GM15510 (cell line): Measurements from ENCODE around the gene PLA2G4B.

Experiments
- POLR2A ChIP-seq: IDR thresholded peaks from 3 replicates; pipeline ENCODE4 v1.6.1; 2011; ENCODE audit warnings: borderline replicate concordance; ENCODE audit not compliant: insufficient read length; ENCODE audit errors: extremely low read depth

PLA2G4B gene

DNA sequence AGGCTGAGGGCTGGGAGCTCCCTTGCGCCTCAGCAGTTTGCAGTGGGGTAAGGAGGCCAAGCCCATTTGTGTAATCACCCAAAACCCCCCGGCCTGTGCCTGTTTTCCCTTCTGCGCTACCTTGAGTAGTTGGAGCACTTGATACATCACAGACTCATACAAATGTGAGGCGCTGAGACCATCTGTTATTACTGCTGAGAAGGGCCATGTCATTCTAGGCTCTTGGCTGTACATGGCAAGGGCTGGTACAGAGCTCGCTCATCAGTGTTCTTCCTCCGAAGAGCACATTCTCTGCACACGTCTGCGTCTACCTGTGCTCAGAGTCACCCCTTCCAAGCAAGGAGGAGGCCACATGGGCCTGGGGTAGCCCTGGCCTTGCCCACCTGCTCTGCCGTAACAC is 9.3 kb downstream of the PLA2G4B start:
- no peak for TF ChIP-seq POLR2A

DNA sequence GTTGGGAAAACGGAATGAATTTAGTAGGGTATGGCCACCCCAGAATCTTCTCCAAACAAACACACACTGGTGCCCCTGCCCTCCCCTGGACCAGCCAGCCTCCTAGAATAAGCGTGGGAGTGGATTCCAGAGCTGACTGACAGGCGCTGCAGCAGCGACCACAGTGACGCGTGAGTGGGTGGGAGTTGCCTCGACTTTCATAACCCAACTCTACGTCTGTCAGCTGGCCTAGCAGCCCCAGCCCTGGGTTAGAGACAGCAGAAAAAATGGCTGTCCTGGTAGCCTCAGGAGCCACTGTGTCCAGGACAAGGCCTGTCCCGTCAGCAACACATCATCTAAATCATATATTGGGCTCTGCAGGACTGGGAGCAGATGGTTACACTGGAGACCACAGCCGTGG is 10.0 kb downstream of the PLA2G4B start:
- no peak for TF ChIP-seq POLR2A

DNA sequence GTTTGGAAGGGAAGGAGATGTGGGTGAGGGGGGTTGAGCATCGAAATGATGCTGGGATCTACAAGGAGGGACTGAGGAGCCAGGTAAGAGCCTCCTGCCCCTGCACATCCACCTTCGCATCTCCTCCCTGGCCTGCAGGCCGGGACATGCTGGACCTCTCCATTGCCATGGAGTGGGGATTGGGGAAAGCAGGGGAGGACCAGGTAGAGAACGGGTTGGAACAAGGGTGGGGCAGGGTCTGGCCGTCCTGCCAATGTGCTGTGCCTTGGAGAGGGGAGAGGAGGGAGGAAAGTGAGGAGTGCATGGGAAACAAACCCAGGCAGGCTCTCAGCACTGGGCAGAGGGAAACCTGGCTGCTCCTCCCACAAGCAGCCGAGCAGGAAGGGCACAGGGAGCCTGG is 10.6 kb downstream of the PLA2G4B start:
- no peak for TF ChIP-seq POLR2A

DNA sequence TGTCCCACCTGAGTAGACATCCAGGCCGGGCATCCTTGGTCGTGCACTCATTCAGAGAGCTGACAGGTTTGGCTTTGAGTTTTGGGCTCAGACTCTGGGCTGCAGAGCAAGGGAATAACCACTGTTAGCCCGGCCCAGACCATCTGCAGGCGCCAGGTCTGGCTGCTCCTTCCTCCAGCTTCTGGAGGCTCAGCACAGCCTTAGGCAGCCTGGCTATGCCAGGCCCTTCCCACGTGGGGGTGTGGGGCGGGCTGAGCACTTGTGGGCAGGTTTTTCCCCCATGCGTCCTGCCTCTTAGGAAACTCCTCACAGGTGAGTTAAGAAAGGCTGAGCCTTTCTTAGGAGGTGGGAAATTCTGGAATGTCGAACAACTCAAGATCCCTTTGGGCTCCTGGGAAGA is 11.2 kb downstream of the PLA2G4B start:
- TF ChIP-seq POLR2A: no peak

DNA sequence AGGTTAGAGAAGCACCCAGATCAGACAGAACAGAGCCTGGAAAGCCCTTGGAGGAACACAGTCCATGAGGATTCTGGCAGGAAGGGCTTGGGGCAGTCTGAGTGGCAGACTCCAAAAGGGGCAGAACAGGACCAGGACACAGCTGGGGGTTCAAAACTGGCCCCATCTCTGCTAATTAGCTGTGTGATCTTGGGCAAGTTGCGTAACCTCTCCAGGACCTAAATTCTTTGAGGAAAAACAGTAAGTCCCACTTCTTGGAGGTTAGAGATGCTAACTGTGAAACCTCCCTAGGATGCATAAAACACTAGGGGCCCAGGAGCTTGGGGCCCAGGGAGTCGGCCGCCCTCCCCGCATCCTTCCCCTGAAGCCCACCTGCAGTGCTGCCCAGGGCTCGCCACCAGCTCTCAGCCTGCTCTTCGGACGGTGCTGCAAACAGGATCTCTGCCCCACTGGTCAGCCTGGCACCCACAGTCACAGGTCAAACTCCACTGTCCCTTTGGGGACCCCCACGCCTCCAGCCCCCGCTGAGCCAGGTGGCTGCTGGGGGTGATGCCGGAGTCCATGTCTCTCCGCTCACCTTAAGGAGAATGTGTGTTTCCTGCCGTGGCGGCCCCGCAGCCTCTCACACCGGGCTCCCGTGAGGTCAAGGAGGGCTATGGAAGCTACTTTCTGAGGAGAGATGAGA is 12.0 kb downstream of the PLA2G4B start:
- no peak for TF ChIP-seq POLR2A

DNA sequence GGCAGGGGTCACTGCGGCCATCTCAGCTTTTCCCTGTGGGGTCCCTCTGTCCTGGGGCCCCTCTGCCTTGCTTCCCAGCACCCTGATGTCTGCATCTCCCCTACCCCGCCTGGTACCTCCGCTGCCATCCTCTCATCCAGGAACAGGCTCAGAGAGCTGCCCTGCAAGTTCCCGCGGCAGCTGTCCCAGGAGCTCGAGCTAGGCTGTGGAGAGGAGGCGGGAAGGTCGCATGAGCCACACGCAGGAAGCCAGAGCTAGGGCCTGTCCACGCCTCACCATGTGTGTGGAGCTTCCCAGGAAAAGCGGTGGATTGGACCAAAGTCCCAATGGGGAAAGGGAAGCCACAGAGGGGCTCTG is 12.5 kb downstream of the PLA2G4B start:
- no peak for TF ChIP-seq POLR2A

DNA sequence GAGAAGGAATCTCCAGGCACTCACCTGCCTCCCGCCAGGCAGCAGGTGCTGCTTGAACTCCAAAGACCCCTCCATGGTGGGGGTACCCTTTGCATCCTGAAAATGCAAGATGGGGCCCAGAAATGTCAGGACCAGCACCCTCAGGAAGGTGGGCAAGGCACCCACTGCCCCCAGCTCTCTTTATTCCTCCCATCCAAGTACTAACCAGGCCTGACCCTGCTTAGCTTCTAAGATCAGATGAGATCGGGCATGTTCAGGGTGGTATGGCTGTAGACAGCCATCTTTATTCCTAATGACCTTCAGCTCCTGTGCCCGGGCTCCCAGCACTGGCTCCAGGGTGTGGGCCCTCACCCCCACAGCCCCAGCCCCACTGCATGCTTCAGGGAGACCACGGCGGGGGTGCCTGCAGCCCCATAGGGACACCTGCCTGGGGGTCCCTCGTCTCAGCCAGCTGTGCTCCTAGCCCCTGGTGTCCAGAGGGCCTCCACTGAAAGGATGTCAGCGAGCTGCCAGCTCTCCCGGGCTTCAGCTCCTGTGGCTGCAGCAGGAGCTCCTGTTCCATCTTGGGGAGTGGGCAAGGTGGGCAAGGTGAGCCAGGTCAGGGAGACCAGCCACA is 13.2 kb downstream of the PLA2G4B start:
- TF ChIP-seq POLR2A: no peak

DNA sequence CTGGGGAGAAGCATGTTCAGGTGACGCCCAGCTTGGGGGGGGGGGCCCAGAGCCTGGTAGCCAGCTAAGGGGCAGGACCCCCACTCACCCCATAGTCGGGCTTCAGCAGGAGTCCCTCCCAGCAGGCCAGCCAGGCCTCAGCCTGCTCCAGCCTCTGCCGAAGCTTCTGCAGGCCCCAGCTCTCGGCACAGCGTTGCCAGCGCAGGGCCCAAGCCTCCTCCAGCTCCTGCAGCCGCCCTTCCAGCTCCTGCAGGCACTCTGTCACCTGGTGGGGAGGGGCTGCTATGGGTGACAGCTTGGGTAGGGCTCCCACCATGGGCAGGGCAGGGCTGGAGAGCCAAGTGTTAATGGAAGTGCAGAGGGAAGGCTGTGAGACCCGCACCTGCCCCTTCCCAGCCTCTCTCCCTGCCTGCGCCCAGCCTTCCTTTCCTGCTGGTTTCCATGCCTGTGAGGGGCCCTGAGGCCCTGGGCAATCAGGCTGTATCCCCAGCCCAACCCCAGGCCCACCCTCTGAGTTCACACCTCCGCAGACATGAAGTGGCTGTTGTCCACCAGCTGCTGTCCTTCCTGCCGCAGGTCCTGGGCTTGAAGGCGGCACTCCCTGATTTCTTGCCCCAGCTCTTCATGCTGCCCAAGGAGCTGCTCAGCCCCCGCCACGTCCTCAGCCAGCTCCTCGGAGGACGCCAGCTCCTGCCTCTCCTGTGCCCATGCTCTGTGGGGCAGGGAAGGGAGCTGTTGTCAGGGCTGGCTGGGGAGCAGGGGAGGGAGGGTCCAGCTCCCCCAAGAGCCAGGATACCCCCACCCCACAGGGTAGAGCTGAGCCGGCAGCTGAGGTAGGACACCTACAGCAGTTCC is 14.3 kb downstream of the PLA2G4B start:
- no peak for TF ChIP-seq POLR2A

DNA sequence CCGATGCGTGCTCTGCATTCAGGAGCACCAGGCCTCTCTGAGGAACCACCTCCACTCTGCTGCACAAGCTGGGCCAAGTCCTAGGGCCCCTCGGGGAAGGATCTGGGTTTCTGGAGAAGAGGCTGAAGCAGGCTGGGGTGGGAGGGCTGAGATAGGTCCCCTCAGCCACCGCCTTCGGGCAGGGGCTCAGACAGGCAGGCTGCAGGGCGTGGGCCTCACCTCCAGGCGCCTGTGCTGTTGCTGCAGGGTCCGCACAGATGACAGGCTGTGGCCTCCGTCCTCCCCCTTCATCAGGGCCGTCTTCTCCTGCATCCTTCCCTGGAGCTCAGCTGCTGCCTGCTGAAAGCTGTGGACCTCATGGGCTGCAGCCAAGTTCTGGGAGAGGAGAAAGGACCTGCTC is 15.2 kb downstream of the PLA2G4B start:
- TF ChIP-seq POLR2A: no peak

DNA sequence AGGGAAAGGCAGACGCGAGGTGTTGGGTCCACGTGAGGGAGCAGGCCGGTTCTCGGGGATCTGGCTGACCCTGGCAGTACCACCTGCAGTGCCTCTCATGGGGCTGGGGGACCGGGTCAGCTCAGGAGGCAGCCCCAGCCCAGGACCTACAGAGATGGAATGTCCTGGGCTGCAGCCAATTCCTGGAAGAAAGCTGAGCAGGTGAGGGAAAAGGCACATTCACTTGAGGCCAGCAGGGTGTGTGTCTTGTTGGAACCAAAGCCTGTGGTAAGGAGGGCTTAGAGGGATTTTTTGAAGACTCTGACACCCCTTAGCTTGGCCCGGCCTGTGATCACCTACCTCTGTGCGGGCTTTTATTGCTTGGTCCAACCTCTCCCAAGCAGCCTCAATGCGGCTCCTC is 15.8 kb downstream of the PLA2G4B start:
- no peak for TF ChIP-seq POLR2A

DNA sequence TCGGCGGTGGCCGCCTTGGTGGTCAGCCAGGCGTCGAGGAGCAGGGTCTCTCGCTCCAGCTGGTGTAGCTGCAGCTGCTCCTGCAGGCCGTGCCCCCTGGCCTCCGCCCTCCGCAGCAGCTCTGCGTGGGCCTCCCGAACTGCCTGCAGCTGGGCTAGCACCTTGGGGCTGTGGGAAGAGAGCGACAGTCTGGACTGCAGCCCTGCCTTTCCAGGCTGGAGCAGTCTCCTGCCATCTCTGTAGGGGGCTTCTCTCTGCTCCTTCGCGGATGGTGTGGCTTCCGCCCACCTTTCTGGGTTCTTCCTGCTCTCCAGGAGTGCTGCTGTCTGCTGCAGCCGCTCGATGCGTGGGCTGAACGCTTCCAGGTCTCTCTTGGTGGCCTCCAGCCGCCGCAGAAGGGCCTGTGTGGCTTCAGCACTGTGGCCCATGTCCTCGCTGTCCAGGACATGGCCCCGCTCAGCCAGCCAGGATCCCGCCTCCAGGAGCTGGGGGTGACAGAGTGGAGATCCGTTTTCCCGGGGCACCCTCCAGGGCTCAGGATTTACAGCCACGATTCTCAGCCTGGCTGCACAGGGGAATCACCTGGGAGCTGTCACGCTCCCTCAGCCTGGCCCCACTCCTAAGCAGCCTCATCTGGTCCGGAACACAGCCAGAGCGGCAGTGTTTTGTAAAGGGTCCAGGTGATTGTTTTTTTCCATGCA is 16.8 kb downstream of the PLA2G4B start:
- TF ChIP-seq POLR2A: no peak

DNA sequence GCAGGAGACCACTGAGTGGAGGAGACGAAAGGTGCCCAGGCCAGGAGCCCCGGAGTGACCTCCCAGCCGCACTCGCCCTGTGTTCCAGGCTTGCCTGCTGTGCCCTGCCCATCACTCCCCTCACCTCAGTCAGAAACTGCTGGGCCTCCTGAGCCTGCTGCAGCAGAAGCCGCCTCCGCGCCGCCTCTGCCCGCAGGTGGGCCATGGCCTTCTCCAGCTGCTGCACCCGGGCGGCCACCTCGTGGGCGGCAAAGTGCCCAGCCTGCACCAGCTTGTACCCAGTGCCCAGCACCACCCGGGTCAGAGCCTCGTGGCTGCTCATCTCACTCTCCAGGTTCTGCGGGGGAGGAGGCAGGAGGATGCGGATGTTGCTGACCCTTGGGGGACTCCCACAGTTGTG is 17.6 kb downstream of the PLA2G4B start:
- no peak for TF ChIP-seq POLR2A

DNA sequence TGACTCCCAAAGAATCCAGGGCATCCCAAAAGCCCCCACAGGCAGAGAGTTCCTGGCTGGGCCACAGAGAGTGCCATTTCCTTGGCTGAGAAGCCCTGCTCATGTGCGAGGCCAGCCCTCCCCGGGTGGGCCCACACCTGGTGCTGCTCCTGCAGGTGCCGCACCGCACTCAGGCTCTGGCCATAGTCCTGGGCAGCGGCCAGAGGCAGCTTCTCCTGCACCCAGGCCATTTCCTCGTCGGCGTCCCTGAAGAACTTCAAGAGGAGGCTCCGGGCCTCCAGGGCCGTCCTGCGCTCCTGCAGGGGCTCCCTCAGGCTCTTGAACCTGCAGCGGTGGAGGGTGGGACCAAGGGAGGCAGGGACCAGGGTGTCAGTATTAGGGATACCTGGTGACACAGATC is 18.1 kb downstream of the PLA2G4B start:
- no peak for TF ChIP-seq POLR2A

DNA sequence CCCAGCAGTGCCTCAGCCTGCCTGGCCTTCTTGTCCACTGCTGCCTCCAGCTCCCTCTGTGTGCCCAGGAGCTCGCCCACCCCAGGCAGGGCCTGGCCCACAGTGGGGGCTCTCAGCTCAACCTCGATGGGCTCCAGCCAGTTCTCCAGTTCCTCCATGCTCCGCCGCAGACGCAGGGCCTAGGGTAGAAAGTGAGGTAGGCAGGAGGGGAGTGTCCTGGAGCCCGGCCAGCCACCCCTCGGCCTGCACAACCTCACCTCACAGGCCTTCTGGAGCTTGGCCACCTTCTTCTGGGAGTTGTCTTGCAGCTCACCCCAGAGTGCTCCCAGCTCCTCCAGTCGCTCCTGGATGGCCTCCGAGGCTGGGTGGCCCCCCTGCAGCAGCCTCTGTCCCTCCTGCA is 18.7 kb downstream of the PLA2G4B start:
- no peak for TF ChIP-seq POLR2A

DNA sequence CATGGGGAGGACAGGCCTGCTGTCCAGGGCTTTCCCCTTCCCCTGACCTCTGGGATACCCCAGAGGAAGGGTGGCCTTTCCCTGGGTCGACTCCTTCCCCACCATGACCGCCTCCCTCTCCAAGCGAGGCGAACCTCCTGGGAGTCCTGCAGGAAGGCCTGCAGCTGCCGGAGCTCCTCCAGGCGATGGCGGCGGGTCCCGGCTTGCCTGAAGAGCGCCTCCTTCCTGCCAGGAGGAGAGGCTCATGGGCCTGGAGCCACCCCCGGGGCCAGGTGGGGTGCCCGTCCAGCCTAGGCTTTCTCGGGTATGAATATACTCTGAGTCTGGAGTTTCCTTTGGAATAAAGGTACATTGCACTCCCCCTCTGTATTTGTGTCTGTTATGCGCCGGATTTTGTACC is 20.1 kb downstream of the PLA2G4B start:
- no peak for TF ChIP-seq POLR2A

DNA sequence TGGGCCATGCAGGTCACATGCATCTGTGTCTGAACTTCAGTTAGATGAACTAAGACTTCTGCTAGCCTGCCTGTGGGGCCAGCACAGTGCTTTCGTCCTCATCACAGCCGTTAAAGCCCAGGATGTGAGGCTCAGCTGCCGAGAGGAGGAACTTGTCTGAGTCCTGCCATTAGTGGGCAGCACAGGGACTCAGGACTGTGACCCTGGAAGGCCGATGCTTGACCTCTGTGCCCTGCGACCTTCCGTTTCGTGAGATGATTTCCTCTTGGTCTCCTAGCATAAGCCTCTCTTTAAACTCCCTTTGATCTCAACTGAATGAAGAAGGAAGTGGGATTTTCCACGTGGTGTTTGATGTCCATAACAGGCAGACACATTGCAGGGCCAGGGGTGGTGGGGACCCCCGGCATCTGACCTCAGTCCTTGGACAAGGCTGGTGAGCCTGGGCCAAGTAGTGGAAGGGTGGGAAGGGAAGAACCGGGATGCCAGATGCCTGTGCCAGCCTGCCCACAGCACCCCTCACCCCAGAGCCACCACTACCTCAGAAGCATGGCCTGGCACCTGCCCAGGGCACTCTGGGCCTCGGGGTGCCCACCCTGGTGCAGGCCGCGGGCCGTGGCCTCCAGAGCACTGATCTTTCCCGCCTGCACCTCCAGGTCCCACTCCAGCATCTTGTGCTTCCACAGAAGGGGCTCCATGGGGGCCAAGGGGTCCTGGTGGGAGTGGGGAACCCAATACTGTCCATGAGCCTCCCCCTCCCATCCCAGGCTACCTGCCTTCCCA is 21.6 kb downstream of the PLA2G4B start:
- no peak for TF ChIP-seq POLR2A
